Astrocyte (in vitro differentiated cells and primary cell): ENCODE measurements around the gene DNAH6.
"Not testable (repeated sequence)": the region's sequence is repeated elsewhere in the genome, so short reads cannot be mapped to it uniquely, and the experiment has no call there.

Experiments used
- CTCF ChIP-seq: IDR thresholded peaks from 2 replicates; pipeline ENCODE4 v1.5.1; 2011; ENCODE audit warnings: low read depth, mild to moderate bottlenecking, inconsistent platforms, low read length, moderate library complexity; ENCODE audit not compliant: insufficient read depth
- EZH2 ChIP-seq: IDR thresholded peaks from 2 replicates; pipeline ENCODE4 v1.6.1; 2012; ENCODE audit warnings: mild to moderate bottlenecking, low read length, inconsistent platforms; ENCODE audit not compliant: insufficient read depth

GRCh38 chr2:84773562-84773961 lies 257.3 kb downstream of the DNAH6 start:
- TF ChIP-seq EZH2, CTCF: not testable (repeated sequence)
